HL-60 (cell line): ENCODE data around the gene MSI1.

Source experiments
- GABPA ChIP-seq: IDR thresholded peaks from 2 replicates; pipeline ENCODE4 v1.6.1; 2012; ENCODE audit warnings: low read depth
- POLR2AphosphoS5 ChIP-seq: IDR thresholded peaks from 2 replicates; pipeline ENCODE4 v1.6.1; 2012; ENCODE audit warnings: low read depth
- TF ChIP-seq, protein P1 (sequence below): IDR thresholded peaks from one replicate; pipeline ENCODE4 v1.5.1; 2011; ENCODE audit warnings: low read length, control low read depth, inconsistent platforms; ENCODE audit not compliant: insufficient read depth
- TF ChIP-seq, protein P2 (sequence below): IDR thresholded peaks from 2 replicates; pipeline ENCODE4 v1.6.1; 2012; ENCODE audit warnings: low read depth; ENCODE audit not compliant: insufficient replicate concordance

DNA sequence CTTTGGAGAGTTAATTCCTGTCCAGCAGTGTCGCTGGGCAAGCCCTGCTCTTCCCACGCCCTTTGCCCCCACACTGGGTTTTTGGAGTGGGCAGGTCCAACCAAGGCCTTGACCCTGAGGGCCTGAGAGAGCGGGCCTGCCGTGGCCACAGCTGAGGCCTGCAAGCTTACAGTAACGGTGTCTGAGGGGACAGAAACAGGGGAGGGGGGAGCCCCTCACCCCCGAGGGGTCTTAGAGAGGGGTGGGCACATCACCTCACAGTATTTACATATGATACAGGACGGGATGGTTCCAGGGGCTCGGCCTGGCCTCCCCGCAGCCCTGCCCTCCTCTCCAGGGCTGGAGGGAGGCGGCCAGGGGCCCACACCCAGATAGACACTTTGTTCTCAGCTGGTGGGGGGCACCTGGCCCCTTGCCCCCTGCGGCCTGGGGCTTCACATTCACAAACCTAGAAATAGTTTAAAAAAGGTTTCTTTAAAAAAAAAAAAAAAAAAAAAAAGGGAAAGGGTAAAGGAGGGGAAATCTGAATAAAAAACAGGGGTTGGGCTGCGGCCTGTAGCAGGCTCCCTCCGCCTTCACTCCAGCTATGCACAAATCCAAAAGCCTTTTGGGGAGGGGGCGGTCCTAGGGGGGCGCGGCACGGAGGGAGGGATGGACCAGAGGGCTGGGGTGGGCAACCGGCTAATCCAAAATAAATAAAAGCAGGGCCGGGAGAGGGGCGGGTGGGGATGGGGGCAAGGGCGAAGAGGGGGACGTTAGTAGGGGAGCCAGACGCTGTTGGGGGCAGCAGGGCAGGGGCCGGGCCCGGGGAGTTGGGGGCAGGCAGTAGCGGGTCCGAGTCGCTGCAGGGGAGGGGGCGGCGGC lies 26.6 kb downstream of the MSI1 start:
- TF ChIP-seq, protein P1, sequence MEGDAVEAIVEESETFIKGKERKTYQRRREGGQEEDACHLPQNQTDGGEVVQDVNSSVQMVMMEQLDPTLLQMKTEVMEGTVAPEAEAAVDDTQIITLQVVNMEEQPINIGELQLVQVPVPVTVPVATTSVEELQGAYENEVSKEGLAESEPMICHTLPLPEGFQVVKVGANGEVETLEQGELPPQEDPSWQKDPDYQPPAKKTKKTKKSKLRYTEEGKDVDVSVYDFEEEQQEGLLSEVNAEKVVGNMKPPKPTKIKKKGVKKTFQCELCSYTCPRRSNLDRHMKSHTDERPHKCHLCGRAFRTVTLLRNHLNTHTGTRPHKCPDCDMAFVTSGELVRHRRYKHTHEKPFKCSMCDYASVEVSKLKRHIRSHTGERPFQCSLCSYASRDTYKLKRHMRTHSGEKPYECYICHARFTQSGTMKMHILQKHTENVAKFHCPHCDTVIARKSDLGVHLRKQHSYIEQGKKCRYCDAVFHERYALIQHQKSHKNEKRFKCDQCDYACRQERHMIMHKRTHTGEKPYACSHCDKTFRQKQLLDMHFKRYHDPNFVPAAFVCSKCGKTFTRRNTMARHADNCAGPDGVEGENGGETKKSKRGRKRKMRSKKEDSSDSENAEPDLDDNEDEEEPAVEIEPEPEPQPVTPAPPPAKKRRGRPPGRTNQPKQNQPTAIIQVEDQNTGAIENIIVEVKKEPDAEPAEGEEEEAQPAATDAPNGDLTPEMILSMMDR = no peak
- TF ChIP-seq POLR2AphosphoS5 (no peak), GABPA (no peak)
- TF ChIP-seq, protein P2, sequence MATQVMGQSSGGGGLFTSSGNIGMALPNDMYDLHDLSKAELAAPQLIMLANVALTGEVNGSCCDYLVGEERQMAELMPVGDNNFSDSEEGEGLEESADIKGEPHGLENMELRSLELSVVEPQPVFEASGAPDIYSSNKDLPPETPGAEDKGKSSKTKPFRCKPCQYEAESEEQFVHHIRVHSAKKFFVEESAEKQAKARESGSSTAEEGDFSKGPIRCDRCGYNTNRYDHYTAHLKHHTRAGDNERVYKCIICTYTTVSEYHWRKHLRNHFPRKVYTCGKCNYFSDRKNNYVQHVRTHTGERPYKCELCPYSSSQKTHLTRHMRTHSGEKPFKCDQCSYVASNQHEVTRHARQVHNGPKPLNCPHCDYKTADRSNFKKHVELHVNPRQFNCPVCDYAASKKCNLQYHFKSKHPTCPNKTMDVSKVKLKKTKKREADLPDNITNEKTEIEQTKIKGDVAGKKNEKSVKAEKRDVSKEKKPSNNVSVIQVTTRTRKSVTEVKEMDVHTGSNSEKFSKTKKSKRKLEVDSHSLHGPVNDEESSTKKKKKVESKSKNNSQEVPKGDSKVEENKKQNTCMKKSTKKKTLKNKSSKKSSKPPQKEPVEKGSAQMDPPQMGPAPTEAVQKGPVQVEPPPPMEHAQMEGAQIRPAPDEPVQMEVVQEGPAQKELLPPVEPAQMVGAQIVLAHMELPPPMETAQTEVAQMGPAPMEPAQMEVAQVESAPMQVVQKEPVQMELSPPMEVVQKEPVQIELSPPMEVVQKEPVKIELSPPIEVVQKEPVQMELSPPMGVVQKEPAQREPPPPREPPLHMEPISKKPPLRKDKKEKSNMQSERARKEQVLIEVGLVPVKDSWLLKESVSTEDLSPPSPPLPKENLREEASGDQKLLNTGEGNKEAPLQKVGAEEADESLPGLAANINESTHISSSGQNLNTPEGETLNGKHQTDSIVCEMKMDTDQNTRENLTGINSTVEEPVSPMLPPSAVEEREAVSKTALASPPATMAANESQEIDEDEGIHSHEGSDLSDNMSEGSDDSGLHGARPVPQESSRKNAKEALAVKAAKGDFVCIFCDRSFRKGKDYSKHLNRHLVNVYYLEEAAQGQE = no peak
